GM18499 (cell line): ENCODE results near the gene LSP1.
"Not testable (repeated sequence)": the region's sequence is repeated elsewhere in the genome, so short reads cannot be mapped to it uniquely, and the experiment has no call there.

Source experiments
- ATAC-seq: cut with Tn5 transposase; IDR thresholded peaks from one replicate; pipeline ENCODE4 v1.9.1; 2021; ENCODE audit warnings: moderate number of reproducible peaks; ENCODE audit not compliant: insufficient read depth, unreplicated experiment

LSP1 gene, protein sequence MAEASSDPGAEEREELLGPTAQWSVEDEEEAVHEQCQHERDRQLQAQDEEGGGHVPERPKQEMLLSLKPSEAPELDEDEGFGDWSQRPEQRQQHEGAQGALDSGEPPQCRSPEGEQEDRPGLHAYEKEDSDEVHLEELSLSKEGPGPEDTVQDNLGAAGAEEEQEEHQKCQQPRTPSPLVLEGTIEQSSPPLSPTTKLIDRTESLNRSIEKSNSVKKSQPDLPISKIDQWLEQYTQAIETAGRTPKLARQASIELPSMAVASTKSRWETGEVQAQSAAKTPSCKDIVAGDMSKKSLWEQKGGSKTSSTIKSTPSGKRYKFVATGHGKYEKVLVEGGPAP

DNA sequence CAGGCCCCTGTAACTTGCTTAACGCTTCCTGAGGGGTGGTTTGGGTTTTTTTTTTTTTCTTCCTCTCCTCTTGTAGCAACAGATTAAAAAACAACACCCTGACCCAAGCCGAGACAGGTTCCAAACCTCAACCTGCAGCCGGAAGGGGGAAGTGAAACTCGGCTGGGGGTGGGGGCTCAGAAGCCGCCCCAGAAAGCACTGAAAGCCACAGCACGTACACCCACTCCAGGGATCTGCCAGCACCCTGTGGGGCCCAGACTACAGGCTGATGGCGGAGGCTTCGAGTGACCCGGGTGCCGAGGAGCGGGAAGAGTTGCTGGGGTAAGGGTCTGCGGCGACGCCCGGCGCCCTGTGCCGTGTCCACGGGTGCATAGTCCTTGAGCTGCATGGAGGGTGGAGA, at the start of gene LSP1:
Gene LSP1, plus strand, starts transcription at position 208 of the 400 bp plus-strand sequence. Its CDS starts 61 bp downstream, at position 269.
- peak; percentile 21 for ATAC-seq

DNA sequence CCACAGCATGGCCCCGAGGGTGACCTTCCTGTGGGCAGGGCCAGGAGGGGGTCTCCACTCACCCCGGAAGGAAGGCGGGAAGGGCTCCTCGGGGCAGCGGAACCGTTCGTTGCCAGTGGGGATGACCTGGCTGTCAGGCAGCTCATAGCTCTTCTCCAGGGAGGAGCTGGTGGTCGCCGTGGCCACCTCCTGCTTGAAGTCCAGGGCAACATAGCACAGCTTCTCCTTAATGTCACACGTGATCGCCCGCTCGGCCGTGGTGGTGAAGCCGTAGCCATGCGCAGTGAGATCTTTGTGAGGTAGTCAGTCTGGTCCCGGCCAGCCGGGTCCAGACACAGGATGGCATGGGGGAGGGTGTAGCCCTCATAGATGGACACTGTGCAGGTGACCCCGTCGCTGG, 49.6 kb upstream of the LSP1 start:
- no peak for ATAC-seq

DNA sequence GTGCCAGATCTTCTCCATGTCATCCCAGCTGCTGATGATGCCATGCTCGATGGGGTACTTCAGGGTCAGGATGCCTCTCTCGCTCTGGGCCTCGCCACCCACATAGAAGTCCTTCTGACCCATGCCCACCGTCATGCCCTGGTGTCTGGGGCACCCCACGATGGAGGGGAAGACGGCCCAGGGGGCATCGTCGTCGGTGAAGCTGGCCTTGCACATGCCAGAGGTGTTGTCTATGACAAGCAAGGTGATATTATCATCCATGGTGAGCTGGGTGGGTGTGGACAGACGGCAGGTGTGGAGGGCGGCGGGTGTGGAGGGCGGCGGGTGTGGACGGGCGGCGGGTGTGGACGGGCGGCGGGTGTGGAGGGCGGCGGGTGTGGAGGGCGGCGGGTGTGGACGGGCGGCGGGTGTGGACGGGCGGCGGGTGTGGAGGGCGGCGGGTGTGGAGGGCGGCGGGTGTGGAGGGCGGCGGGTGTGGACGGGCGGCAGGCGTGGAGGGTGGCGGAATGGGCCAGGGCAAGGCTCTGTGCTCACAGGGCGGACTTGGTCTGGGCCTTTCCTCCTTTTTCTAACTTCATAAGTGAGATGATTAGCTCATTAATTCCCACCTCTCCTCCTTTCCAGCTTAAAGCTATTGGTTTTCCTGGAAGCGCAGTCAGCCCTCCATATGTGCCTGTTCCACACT, 48.9 kb upstream of the LSP1 start:
- not testable (repeated sequence) for ATAC-seq

DNA sequence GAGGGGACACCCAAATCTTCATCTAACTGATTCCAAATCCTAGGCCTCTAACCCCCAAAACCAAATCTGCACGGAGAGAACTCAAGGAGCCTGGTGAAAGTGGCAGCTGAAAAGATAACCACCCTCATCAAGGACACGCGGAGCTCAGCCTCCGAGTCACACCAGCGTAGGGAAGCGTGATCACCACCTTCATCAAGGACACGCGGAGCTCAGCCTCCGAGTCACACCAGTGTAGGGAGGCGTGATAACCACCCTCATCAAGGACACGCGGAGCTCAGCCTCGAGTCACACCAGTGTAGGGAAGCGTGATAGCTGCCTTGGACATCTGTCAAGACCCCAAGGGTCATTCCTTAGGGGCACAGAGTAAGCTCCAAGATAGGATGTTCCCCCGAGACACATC, 47.4 kb upstream of the LSP1 start:
- ATAC-seq, result no peak

DNA sequence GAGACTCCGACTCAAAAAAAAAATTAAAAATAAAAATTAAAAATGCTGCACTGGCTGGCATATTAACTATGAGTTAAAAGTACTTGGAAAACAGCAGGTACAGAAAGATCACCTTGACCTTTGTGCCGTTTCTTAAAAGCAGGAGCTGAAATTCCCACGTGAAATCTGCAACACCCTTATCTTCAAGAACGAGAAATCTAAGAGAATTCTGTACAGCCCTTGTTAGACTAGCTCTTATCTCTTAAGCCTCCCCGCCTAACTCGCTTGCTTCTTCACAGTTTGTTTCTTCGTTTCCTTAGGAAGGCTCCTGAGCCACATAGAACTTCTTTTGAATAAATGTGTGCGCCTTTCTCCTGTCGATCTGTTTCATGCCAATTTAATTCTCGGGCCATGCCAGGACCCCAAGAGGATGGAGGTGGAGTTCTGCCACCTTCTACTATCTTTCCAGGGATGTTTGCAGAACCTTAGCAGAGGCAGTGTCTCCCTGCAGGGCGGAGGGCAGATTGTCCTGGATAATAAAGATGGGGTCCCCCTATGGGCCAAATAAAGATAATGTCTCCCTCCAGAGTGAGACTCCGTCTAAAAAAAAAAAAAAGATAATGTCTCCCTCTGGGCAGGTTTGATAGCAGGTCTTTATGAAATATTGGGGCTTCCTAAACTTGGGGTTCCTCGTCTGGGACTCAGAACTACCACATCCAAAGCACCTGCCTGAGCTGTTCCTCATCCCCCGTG, 45.5 kb upstream of the LSP1 start:
- ATAC-seq, result no peak

DNA sequence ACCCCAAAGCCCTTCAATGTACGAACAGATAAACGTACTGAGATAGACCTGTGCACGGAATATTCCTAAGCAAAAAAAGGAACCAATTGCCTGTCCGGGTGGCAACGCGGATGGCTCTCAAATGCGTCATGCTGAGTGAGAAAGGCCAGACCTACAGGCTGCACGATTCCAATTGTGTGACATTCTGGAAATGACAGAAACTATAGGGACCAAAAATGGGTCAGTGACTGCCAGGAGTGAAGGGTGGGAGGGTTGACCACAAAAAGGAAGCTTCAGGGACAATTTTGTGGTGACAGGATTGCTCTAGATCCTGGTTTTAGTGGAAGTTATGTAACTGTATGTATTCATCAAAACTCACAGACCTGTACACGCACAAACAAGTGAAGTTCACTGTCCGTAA, 42.1 kb upstream of the LSP1 start:
- ATAC-seq, result no peak

DNA sequence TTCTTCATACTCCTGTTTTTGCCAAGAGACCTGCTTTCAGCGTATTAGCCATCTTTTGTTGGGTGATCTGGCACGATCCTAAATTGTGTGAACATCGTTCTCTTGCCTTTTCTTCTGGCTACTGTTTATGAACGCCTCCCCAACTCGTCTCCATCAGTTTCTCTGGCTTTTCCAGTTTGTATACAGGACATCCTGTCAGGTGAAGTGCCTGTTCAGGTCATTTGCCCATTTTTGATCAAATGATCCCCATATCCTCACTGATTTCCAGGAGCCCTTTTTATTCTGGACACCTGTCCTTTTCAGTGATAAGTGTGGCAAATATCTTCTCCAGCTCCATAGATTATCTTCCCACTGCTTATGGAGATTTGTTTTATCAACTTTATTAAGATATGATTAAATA, 40.6 kb upstream of the LSP1 start:
- ATAC-seq, result no peak

DNA sequence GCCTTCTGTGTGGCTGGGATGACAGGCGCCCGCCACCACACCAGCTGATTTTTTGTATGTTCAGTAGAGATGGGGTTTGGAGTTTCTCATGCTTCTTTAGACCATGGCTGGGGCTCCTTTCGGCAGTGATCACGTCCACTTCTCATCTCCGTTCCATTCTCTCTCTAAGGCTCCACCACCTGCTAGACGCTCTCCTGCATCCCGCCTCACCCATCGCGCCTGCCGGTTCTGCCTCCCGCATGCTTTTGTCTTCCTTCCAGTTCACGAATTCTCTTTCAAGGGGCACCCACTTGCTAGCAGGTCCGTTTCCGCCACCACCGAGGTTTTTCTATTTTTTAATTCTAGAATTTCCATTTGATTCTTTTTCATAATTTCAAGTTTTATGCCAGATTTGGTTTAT, 40.1 kb upstream of the LSP1 start:
- ATAC-seq, result no peak

DNA sequence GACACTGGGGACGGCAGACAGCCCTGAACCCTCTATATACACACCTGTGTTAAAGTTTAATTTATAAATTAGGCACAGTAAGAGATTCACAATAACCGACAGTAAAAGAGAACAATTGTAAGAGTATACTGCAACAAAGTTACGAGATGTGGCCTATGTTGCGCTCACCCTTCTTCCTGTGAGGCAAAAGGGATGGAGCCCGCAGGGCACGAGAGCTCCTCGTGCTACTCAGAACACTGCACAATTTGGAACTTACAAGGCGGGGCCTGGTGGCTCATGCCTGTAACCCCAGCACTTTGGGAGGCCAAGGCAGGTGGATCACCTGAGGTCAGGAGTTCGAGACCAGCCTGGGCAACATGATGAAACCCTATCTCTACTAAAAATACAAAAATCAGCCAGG, 39.5 kb upstream of the LSP1 start:
- ATAC-seq, result not testable (repeated sequence)

DNA sequence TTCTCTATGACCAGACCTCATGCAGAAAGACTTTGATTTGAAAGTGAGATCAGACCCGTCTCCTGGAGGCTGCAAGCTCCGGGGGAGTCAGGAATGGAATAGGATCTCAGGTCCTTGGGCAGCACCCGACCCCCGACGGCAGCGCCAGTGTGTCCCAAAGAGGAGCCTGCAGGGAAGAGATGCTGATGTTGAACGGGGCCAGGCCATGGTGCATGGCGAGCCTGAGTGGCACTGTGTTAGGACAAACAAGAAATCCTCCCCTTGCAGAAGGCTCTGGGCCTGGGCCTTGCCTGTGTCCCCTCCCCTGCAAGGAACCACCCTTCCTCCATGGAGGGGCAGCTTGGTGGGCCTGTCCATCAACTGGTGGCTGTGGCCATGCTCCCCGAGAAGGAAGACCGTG, 38.2 kb upstream of the LSP1 start:
- no peak for ATAC-seq

DNA sequence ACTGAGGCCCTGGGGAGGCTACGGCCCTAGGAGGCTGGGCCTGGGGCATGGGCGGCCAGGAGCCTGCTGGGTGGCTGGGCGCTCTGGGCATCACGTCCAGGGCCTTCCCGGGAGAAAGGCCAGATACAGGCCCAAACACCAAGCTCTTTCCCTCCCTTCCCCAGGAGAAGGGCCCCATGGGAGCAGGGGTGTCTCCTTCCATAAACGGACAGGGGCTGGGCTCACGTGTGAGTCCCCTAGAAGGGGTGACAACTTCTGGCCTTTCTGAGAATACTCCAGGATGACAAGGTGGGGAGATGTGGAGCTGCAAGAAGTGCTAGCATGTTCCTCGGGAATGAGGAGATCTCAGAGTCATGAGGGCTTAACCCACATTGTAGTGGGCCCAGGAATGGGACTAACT, 37.6 kb upstream of the LSP1 start:
- no peak for ATAC-seq

DNA sequence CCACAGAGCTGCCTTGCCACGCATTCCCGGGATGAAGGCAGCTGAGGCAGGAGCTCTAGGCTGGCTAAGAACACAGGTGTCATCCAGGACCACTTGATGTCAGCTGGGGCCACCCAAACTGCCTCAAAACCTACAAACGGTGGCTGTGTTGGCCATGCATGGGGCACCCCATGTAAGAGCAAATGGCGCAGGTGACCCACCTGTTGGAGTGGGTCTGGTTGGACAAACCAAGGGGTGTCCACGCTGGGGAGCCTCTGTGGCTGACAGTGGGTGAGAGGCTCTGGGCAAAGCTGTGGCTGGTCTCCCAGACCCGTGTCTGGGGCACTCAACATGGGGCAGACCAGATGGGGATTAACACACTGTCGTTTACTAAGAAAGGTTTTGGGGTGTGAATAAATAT, 37.1 kb upstream of the LSP1 start:
- ATAC-seq, result no peak

DNA sequence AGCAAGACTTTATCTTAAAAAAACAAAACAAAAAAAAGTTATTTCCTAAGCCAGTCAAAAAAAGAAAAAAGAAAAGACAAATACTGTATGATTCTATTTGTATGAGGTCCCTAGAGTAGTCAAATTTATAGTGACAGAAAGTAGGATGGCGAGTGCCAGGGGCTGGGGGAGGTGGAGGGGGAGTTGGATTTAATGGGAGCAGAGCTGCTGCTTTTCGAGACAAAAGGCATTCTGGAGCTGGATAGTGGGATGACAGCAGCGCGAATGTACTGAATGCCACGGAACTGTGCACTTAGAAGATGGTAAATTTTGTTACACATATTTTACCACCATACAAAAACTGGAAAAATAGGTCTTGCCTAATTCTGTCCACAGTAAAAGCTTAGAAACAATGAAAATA, 35.9 kb upstream of the LSP1 start:
- ATAC-seq, result no peak

DNA sequence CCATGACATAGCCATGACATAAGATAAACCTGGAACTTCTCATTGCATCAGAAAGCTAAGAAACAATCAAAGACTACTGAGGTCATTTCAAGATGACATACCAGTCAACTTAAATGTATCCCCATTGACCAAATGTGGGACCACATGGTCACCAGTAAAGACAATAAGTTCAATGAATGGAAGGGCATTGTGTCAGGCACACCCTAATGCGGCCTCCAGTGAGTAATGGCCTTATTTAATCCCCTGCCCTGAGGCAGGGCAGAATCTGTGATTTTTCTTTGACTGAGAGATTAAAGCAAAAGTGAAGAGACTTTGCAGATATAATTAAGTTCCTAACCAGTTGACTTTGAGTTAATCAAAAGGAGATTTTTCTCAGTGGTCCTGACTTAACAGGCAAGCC, 35.4 kb upstream of the LSP1 start:
- no peak for ATAC-seq

DNA sequence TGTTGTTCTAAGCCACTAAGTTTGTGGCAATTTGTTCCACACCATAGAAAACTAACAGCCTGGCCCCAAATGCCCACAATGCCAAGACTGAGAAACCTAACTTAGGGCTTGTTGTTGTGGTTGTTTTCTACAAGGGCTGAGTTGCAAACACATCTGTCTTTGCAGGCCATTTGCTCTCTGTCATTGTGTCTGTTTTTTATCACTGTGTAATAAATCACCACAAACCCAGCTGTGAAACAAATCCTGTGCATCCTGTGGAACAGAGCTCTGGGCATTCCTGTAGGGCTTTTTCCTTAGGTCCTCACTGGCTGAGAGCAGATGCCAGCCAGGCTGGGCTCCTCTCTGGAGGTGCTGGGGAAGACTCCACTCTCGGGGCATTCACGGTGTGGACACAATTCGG, 33.8 kb upstream of the LSP1 start:
- ATAC-seq, result no peak

DNA sequence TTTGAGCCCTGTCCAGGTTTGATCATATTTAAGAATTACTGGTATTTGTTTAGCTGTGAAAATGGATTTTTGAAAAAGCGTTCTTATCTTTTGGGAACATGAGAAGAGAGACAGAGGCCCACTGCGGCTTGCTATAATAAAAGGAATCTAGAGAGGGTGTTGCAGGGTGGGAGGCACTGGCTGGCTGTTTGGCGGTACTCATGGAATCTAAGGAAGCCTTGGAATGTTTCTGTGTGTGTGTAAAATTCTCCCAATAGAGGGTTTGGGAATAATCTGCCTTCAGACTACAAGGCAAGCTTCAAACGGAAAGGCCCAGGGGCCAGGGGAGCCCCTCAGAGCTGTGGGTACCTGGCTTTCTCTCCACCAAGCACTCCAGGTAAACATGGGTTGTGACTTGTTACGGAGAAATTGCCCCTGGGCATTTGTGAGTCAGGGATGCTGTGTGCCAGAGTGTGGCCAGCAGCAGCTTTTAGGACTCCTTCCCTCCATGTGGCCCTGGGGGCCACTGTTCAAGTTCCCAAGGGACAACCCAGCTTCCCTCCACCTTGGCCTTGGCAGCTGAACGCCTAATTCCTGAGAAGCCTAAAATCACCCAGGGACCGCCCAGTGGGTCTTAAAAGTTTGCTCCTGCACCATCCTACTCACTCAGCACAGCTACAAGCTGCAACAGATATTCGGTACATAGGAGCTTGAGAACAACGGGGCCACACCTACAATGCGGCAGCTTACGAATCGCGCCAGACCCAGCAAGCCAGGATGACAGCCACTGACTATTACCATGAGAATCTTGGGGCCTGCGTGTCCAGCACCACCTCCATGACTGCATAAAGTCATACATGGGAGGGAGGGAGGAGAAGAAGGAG, 32.2 kb upstream of the LSP1 start:
- ATAC-seq, result no peak

DNA sequence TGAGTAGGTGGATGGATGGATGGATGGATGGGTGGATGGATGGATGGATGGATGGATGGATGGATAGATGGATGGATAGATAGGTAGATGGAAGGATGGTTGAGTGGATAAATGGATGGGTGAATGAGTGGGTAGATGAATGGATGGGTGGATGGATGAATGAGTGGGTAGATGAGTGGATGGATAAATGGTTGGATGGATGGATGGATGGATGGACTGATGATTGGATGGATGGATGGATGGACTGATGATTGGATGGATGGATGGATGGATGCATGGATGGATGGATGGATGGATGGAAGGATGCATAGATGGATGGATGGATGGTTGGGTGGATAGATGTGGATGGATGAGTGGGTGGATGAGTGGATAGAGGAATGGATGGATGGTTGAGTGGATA, 31.3 kb upstream of the LSP1 start:
- ATAC-seq, result no peak

DNA sequence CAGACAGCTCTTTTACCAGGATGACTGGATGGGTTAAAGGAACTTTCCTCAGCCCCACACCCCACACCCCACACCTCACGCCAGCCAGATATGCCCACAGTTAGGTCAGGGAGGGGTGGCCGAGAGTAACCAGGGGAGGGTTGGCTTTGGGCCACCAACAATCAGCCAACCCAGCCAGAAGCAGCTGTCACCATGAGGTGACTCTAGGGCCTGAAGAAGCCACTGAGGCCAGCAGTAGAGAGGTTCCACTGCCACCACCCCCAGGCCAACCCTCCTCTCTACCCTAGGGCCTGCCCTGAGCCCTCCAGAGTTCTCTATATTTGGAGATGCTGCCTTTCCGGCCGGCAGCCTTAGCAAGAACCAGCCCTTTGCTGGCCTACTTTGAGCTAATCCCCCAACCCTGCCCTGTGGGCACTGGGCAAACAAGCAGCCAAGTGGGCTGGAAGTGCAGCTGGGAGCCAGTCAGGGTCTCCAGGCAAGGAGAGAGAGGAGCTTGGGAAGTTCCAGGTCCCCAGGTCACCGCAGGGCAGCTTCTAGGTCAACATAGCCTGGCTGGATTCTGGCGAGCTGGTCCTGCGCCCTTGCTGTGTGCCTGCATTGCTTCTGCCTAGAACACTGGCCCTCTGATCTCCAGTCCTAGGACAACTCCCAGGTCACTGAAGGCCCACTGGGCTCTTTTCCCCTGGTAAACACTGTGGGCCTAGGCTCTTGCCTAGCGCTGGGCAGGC, 30.1 kb upstream of the LSP1 start:
- ATAC-seq, result no peak

DNA sequence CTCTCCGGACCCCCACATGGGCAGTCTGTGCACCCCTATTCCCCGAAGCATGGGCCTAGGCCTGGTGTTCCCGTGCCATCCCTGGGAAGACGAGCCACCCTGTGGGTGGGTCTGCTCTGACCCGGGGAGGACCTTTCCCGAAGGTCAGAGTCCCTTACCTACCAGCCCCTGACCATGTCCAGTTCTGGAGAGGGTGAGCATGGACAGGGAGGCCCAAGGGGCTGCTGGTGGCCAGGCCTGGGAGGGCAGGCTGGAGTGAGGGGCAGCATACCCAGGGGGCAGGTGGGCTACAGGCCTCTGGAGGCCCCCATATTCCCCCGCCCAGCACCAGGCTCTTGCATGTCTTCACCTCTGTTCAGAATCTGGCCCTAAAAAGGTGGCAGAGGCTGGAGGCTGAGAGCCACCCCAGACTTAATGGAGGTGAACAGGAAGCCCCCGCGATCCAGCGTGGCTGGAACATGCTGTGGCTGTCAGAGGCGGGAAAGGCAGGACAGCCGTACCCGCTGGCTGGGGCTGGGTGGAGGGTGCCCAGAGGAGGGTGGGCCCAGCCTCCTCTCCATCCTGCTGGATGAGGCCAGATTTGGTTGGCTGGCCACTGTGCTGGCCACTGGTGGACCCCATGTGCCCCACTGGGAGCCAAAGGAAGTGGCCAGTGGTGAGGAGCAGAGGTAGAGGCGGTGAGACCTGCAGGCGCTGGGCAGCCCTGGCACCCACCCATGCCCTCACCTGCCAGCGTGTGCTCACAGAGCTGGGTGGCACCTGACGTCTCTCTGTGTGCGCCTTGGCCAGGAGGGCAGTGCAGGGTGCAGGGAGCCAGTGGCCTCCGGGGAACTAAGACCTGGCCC, 29.3 kb upstream of the LSP1 start:
- ATAC-seq, result no peak
